ENCODE measurements around the gene QRICH2. TPM values are rescaled to one million over a fixed set of nuclear protein-coding genes. Genes with fewer than 3 reads are reported as not detected.
A peak's percentile ranks its signal among the peaks of the same experiment; 100 is the strongest.

Gene QRICH2
- total and polyA plus RNA-seq, 2 of the 4 experiments (the other 2 are of a cell fraction): 4.3 to 4.8 TPM

- Histone ChIP-seq H2BK20ac (ENCODE audit: low read depth, low read length) (no peak overlapping the region), H4K8ac (ENCODE audit: low read depth in 2 of 2, low read length in 2 of 2) (no peak overlapping the region), H3K23ac (ENCODE audit: low read depth, low read length) (peak overlapping the region; percentile 47; the same call in 1 of the 2 replicates), H3K4ac (ENCODE audit: low read depth, low read length) (no peak overlapping the region), H3K4me2 (ENCODE audit: low read depth, low read length) (no peak overlapping the region), H3K4me1 (ENCODE audit: control insufficient read depth, insufficient read depth, low read length) (peaks cover 5% of the 10 kb centered on the region; the same call in 1 of the 2 replicates), H2BK120ac (ENCODE audit: low read depth, low read length) (no peak overlapping the region), H4K5ac (ENCODE audit: low read depth, low read length) (no peak overlapping the region), H3K9ac (ENCODE audit: low read depth, low read length) (no peak overlapping the region), H3K56ac (ENCODE audit: extremely low read depth, insufficient read depth, low read length) (no peak overlapping the region), H3K79me1 (ENCODE audit: low read depth in 1 of 2, low read length in 2 of 2) (no peaks in the 10 kb centered on the region), H3K36me3 (ENCODE audit: control insufficient read depth, insufficient read depth, low read length) (no peaks in the 10 kb centered on the region), H2BK15ac (ENCODE audit: low read depth, low read length) (no peak overlapping the region), H2AK9ac (replicated peaks; ENCODE audit: low read depth, low read length, poor library complexity) (peak overlapping the region; percentile 31), H3K9me1 (ENCODE audit: insufficient read depth, low read length) (peaks cover 4% of the 10 kb centered on the region), H4K91ac (ENCODE audit: insufficient read depth, low read depth, low read length) (no peak overlapping the region), H4K20me1 (ENCODE audit: insufficient read depth, low read length) (no peaks in the 10 kb centered on the region), H2BK5ac (ENCODE audit: low read depth, low read length, poor library complexity, severe bottlenecking) (no peak overlapping the region), H3K9me3 (ENCODE audit: control insufficient read depth, insufficient read depth, low read length) (no peaks in the 10 kb centered on the region), H3K27me3 (ENCODE audit: control insufficient read depth, insufficient read depth, low read length) (peaks cover 21% of the 10 kb centered on the region), H3K18ac (ENCODE audit: low read depth, low read length) (no peak overlapping the region), H3K27ac (ENCODE audit: insufficient read depth, low read length) (no peak overlapping the region), H3K14ac (replicated peaks; ENCODE audit: low read depth, low read length) (no peak overlapping the region), H2AFZ (replicated peaks; ENCODE audit: low read length, poor library complexity) (no peak overlapping the region), H3K4me3 (ENCODE audit: insufficient read depth, low read depth, low read length) (no peak overlapping the region), H2AK5ac (ENCODE audit: low read depth, low read length) (no peak overlapping the region)
- TF ChIP-seq POLR2A (IDR thresholded peaks at IDR 0.05; ENCODE audit: low read depth, low read length) (no peak), RFX5 (IDR thresholded peaks at IDR 0.05; ENCODE audit: low read depth, low read length) (no peak), MAZ (IDR thresholded peaks at IDR 0.05; ENCODE audit: borderline replicate concordance, low read depth, low read length) (no peak), USF2 (IDR thresholded peaks at IDR 0.05; ENCODE audit: low read depth, low read length) (no peak), RAD21 (IDR thresholded peaks at IDR 0.05; ENCODE audit: low read length) (no peak), MAFK (IDR thresholded peaks at IDR 0.05; ENCODE audit: low read depth, low read length) (no peak), CEBPB (IDR thresholded peaks at IDR 0.05; ENCODE audit: low read depth, low read length) (no peak), NFE2L2 (IDR thresholded peaks at IDR 0.05; ENCODE audit: low read depth, low read length) (no peak), MXI1 (IDR thresholded peaks at IDR 0.05; ENCODE audit: borderline replicate concordance, low read depth, low read length) (no peak), SMC3 (IDR thresholded peaks at IDR 0.05; ENCODE audit: low read depth, low read length) (no peak)
- ChIA-PET CTCF (interaction anchor here (0.6 kb wide), 1 partner anchor 10 kb away, joined by 3 read pairs; no protein-coding TSS in a partner anchor), POLR2A (ENCODE audit: unreplicated experiment) (no interaction called here)
- intact Hi-C loops (cut with micrococcal nuclease): no loop called here
- WGBS, 2 experiments (ENCODE audit: extremely low coverage in 2 of 2, insufficient read length in 1 of 2): 40% methylated on average over 3 of the region's 12 CpGs; no CpG with 5 or more reads in 1 of the 2 experiments
- BruUV-seq (replicated peaks): no TSS peak
- in situ Hi-C loops (cut with MboI; ENCODE audit: low sequenced_read_pairs): no loop called here
- no peak for DNase-seq
- dilution Hi-C loops (cut with HindIII; ENCODE audit: low sequenced_read_pairs, unreplicated experiment): no loop called here
- no peak for ATAC-seq (ENCODE audit: low read depth)
Measured at GRCh38 chr17:76243826-76244679, 64.0 kb downstream of the QRICH2 start.
